T-cell (primary cell): Measurements from ENCODE around the gene PAGR1. TPM values are rescaled to one million over a fixed set of nuclear protein-coding genes. Genes with fewer than 3 reads are reported as not detected.
A peak's percentile ranks its signal among the peaks of the same experiment; 100 is the strongest.
"Not testable (repeated sequence)": the region's sequence is repeated elsewhere in the genome, so short reads cannot be mapped to it uniquely, and the experiment has no call there.

ENCODE experiments used
- ATAC-seq, 4 experiments: fragments of 200-7000 bp in 3 of 4; fragments of 150-1000 bp in 1 of 4; cut with Tn5 transposase; replicated peaks in 1 of 4; 1 replicate in 3 of 4; 2 replicates in 1 of 4; pipeline ENCODE4 v1.10.0; 2021; ENCODE audit warnings: moderate library complexity in 3 of 4, mild to moderate bottlenecking in 2 of 4, moderate number of reproducible peaks in 1 of 4
- CTCF ChIA-PET, 2 donors: fragments of 300-600 bp; sonication (Branson Sonifier 250); formaldehyde crosslinking; loops; one replicate each; lab custom pipeline; 2022; ENCODE audit warnings: antibody characterized with exemption in 2 of 2; lab: Charles Lee
- POLR2A ChIA-PET, 2 donors: fragments of 300-600 bp; sonication (Branson Sonifier 250); formaldehyde crosslinking; loops; one replicate each; lab custom pipeline; 2022; ENCODE audit warnings: antibody characterized with exemption in 2 of 2; lab: Charles Lee
- DNase-seq, 35 experiments: peaks; one replicate each; pipeline versions ENCODE4 v3.0.0 to v3.0.0-alpha.2; 2013 to 2023
- H3K27ac ChIP-seq: one replicate; pipeline ENCODE4 v1.5.1; 2013; ENCODE audit warnings: low read length
- H3K27me3 ChIP-seq, 2 experiments: replicated peaks in 1 of 2; 1 replicate in 1 of 2; 2 replicates in 1 of 2; pipeline versions ENCODE4 v1.6.1 to v1.7.0; 2013; ENCODE audit warnings: low read length in 1 of 2, mixed read lengths in 1 of 2; ENCODE audit not compliant: control insufficient read depth in 2 of 2, insufficient read depth in 2 of 2; ENCODE audit errors: extremely low read depth in 1 of 2
- H3K36me3 ChIP-seq, 2 donors: 1 replicate in 1 of 2; 2 replicates in 1 of 2; pipeline versions ENCODE4 v1.6.1 to v1.7.0; 2013; ENCODE audit warnings: low read length in 1 of 2; ENCODE audit not compliant: control insufficient read depth in 2 of 2, insufficient read depth in 1 of 2; ENCODE audit errors: extremely low read depth in 1 of 2
- H3K4me1 ChIP-seq, 2 experiments: 1 replicate in 1 of 2; 2 replicates in 1 of 2; pipeline versions ENCODE4 v1.6.1 to v1.7.0; 2013; ENCODE audit warnings: low read length in 2 of 2, mixed read lengths in 1 of 2; ENCODE audit not compliant: insufficient read depth in 2 of 2, control insufficient read depth in 1 of 2; ENCODE audit errors: extremely low read depth in 1 of 2
- H3K4me3 ChIP-seq, 2 donors: 1 replicate in 1 of 2; 2 replicates in 1 of 2; pipeline versions ENCODE4 v1.5.1 to v1.7.0; 2013; ENCODE audit warnings: mild to moderate bottlenecking in 2 of 2, low read length in 1 of 2, moderate library complexity in 1 of 2; ENCODE audit not compliant: control insufficient read depth in 1 of 2; ENCODE audit errors: extremely low read depth in 1 of 2
- H3K9me3 ChIP-seq: 2 replicates; pipeline ENCODE4 v1.7.0; 2013
- H3K27ac Mint-ChIP-seq, 2 donors: one replicate each; pipeline ENCODE4 v1.8.0; 2020 to 2021; ENCODE audit warnings: mild to moderate bottlenecking in 2 of 2, mixed read lengths in 2 of 2
- H3K27me3 Mint-ChIP-seq, 2 donors: one replicate each; pipeline ENCODE4 v1.8.0; 2021 to 2022; ENCODE audit warnings: mixed read lengths in 2 of 2
- H3K36me3 Mint-ChIP-seq: one replicate; pipeline ENCODE4 v1.8.0; 2021; ENCODE audit warnings: mixed read lengths
- H3K4me1 Mint-ChIP-seq, 3 donors: one replicate each; pipeline ENCODE4 v1.8.0; 2020 to 2022; ENCODE audit warnings: mixed read lengths in 3 of 3, mild to moderate bottlenecking in 1 of 3
- H3K4me3 Mint-ChIP-seq, 3 donors: one replicate each; pipeline ENCODE4 v1.8.0; 2020 to 2022; ENCODE audit warnings: mild to moderate bottlenecking in 3 of 3, mixed read lengths in 3 of 3, moderate library complexity in 3 of 3
- H3K9me3 Mint-ChIP-seq, 3 donors: one replicate each; pipeline ENCODE4 v1.8.0; 2020 to 2022; ENCODE audit warnings: mixed read lengths in 3 of 3
- WGBS: methylation state at CpG from one replicate; pipeline ENCODE4 v1.1.5; 2013; ENCODE audit warnings: missing lambda C conversion rate; ENCODE audit not compliant: insufficient coverage; 5-methylcytosine and 5-hydroxymethylcytosine counted together
- total RNA-seq, 35 experiments: library from RNA in 6 of 35; stranded (reverse) in 6 of 35; fragments of 120-200 nt in 1 of 35; gene quantifications; one replicate each; pipeline versions ENCODE4 v1.2.1 to v1.2.4 and lab custom pipeline; 2013 to 2026

PAGR1 gene
- total RNA-seq, 5 donors from 2014 or later (not counting 1 experiment from before 2014, with no cell fraction given) = 16.0 to 47.2 (median 40.6) TPM

- H3K27ac Mint-ChIP-seq = no peak overlapping the region
Observed at GRCh38 chr16:29774730-29775129, 41.2 kb upstream of the PAGR1 start.

GRCh38 chr16:29775742-29776408, 40.1 kb upstream of the PAGR1 start:
- Mint-ChIP-seq H3K9me3 (no peaks in the 10 kb centered on the region), H3K27me3 (no peaks in the 10 kb centered on the region), H3K4me1 (peaks cover 5 to 26% (median 6%) of the 10 kb centered on the region in 3 donors), H3K27ac (no peak overlapping the region), H3K36me3 (no peaks in the 10 kb centered on the region), H3K4me3 (no peak overlapping the region)
- ATAC-seq (no peak), DNase-seq (no peak)
- no peak overlapping the region for H3K4me3 ChIP-seq
- no peaks in the 10 kb centered on the region for H3K9me3 ChIP-seq
- no peak overlapping the region for H3K27ac ChIP-seq
- H3K4me1 ChIP-seq = no peaks in the 10 kb centered on the region
- ChIA-PET CTCF (interaction anchor here in 1 of 2 donors (0.5 kb wide), 1 partner anchor 256 kb away, joined by 3 read pairs; no protein-coding TSS in a partner anchor), POLR2A (no interaction called here)
- WGBS = 100% methylated on average over 1 of the region's 4 CpGs
- peaks cover 0 to 3% of the 10 kb centered on the region in 2 experiments for H3K27me3 ChIP-seq
- H3K36me3 ChIP-seq = no peaks in the 10 kb centered on the region

More at GRCh38 chr16:29774730-29775129, 41.2 kb upstream of the PAGR1 start:
- ATAC-seq (no peak), DNase-seq (no peak)
- Histone ChIP-seq H3K27me3 (no peaks in the 10 kb centered on the region), H3K4me3 (no peak overlapping the region), H3K27ac (no peak overlapping the region), H3K36me3 (no peaks in the 10 kb centered on the region), H3K9me3 (no peaks in the 10 kb centered on the region), H3K4me1 (no peaks in the 10 kb centered on the region)
- H3K4me3 Mint-ChIP-seq = no peak overlapping the region
- H3K4me1 Mint-ChIP-seq = peaks cover 7 to 23% (median 12%) of the 10 kb centered on the region in 3 donors
- POLR2A ChIA-PET = interaction anchor here (0.6 kb wide), 3 partner anchors 76 to 728 kb away, joined by 6 to 8 read pairs (median 7); no protein-coding TSS in a partner anchor
- H3K27me3 Mint-ChIP-seq = no peaks in the 10 kb centered on the region
- WGBS = 82% methylated on average over 1 of the region's 5 CpGs
- no peaks in the 10 kb centered on the region for H3K36me3 Mint-ChIP-seq
- no peaks in the 10 kb centered on the region for H3K9me3 Mint-ChIP-seq
- CTCF ChIA-PET = interaction anchor here in 1 of 2 donors (0.6 kb wide), 1 partner anchor 260 kb away, joined by 3 read pairs; no protein-coding TSS in a partner anchor

GRCh38 chr16:29777576-29778350, 38.2 kb upstream of the PAGR1 start, which contains the start of gene ZG16:
Gene ZG16 (plus strand): TSS chr16:29778256. CDS start chr16:29779267, 1,011 bp downstream.
- Histone ChIP-seq H3K27me3 (peaks cover 0 to 3% of the 10 kb centered on the region in 2 experiments), H3K36me3 (no peaks in the 10 kb centered on the region), H3K4me3 (no peak within 1 kb of the TSS), H3K27ac (no peak within 1 kb of the TSS), H3K4me1 (no peaks in the 10 kb centered on the region), H3K9me3 (no peaks in the 10 kb centered on the region)
- no peaks in the 10 kb centered on the region for H3K36me3 Mint-ChIP-seq
- H3K9me3 Mint-ChIP-seq = no peaks in the 10 kb centered on the region
- no peak within 1 kb of the TSS for H3K4me3 Mint-ChIP-seq
- peaks cover 5 to 28% (median 8%) of the 10 kb centered on the region in 3 donors for H3K4me1 Mint-ChIP-seq
- ATAC-seq (no peak), DNase-seq (no peak)
- H3K27ac Mint-ChIP-seq = peak within 1 kb of the TSS in 1 of 2 donors; percentile 5
- WGBS = 92% methylated on average over 4 of the region's 10 CpGs
- ChIA-PET CTCF (interaction anchor here (0.5 to 0.6 kb wide), 2 partner anchors 24 to 68 kb away, joined by 4 to 7 read pairs; no protein-coding TSS in a partner anchor), POLR2A (interaction anchor here in 1 of 2 donors (1.0 kb wide), 1 partner anchor 18 kb away, joined by 3 read pairs; no protein-coding TSS in a partner anchor)
- H3K27me3 Mint-ChIP-seq = no peaks in the 10 kb centered on the region

GRCh38 chr16:29779474-29779873, 36.5 kb upstream of the PAGR1 start:
- Mint-ChIP-seq H3K27ac (no peak overlapping the region), H3K4me3 (no peak overlapping the region), H3K27me3 (no peaks in the 10 kb centered on the region), H3K9me3 (no peaks in the 10 kb centered on the region), H3K4me1 (peaks cover 11 to 25% (median 15%) of the 10 kb centered on the region in 3 donors), H3K36me3 (no peaks in the 10 kb centered on the region)
- ChIA-PET CTCF (no interaction called here), POLR2A (no interaction called here)
- DNase-seq = no peak
- Histone ChIP-seq H3K4me1 (peaks cover 2 to 3% of the 10 kb centered on the region in 2 experiments), H3K27ac (no peak overlapping the region), H3K27me3 (peaks cover 0 to 3% of the 10 kb centered on the region in 2 experiments), H3K36me3 (no peaks in the 10 kb centered on the region), H3K4me3 (no peak overlapping the region), H3K9me3 (no peaks in the 10 kb centered on the region)
- 96% methylated on average over 7 of the region's 10 CpGs for WGBS
- no peak for ATAC-seq

- H3K27me3 Mint-ChIP-seq, ATAC-seq, H3K36me3 Mint-ChIP-seq, H3K9me3 ChIP-seq, H3K27ac ChIP-seq, H3K27me3 ChIP-seq, DNase-seq, H3K9me3 Mint-ChIP-seq, H3K4me3 ChIP-seq, H3K36me3 ChIP-seq: not testable (repeated sequence)
- Mint-ChIP-seq H3K4me1 (peaks cover 24 to 34% (median 24%) of the 10 kb centered on the region in 3 donors), H3K27ac (peak overlapping the region; percentile 40 to 82), H3K4me3 (peak overlapping the region in 1 of 3 donors; percentile 75)
- ChIA-PET CTCF (interaction anchor here in 1 of 2 donors (0.7 to 2.3 kb wide), 2 partner anchors 19 to 65 kb away, joined by 6 read pairs; no protein-coding TSS in a partner anchor), POLR2A (interaction anchor here in 1 of 2 donors (0.6 kb wide), 1 partner anchor 778 kb away, joined by 3 read pairs; no protein-coding TSS in a partner anchor)
- peaks cover 3 to 17% of the 10 kb centered on the region in 2 experiments for H3K4me1 ChIP-seq
- 96% methylated on average over 3 of the region's 13 CpGs for WGBS
Observed at GRCh38 chr16:29783094-29783953, 32.6 kb upstream of the PAGR1 start.
